HUES6 (cell line): ENCODE data around the gene PLA2G2F.

Source experiments
- H3K27ac ChIP-seq: 2 replicates; pipeline ENCODE4 v1.7.0; 2013; ENCODE audit warnings: low read depth, mild to moderate bottlenecking, low read length, inconsistent platforms
- H3K27me3 ChIP-seq: 2 replicates; pipeline ENCODE4 v1.6.1; 2013; ENCODE audit warnings: low read length; ENCODE audit not compliant: control insufficient read depth, insufficient read depth
- H3K36me3 ChIP-seq: 2 replicates; pipeline ENCODE4 v1.6.1; 2013; ENCODE audit warnings: low read length; ENCODE audit not compliant: control insufficient read depth, insufficient read depth
- H3K4me1 ChIP-seq: 2 replicates; pipeline ENCODE4 v1.6.1; 2013; ENCODE audit warnings: low read length; ENCODE audit not compliant: control insufficient read depth, insufficient read depth
- H3K4me3 ChIP-seq: 2 replicates; pipeline ENCODE4 v1.5.1; 2013; ENCODE audit warnings: low read depth, low read length
- H3K9ac ChIP-seq: one replicate; pipeline ENCODE4 v1.6.1; 2013; ENCODE audit warnings: mild to moderate bottlenecking, low read length
- H3K9me3 ChIP-seq: 2 replicates; pipeline ENCODE4 v1.6.1; 2013; ENCODE audit warnings: low read depth, low read length; ENCODE audit not compliant: control insufficient read depth, insufficient read depth

The PLA2G2F gene

GRCh38 chr1:20134995-20135394 lies 4.1 kb upstream of the PLA2G2F start:
- Histone ChIP-seq H3K9ac (no peak overlapping the region), H3K36me3 (no peaks in the 10 kb centered on the region), H3K27me3 (no peaks in the 10 kb centered on the region), H3K4me3 (no peak overlapping the region), H3K4me1 (no peaks in the 10 kb centered on the region), H3K9me3 (peaks cover 8% of the 10 kb centered on the region), H3K27ac (no peak overlapping the region)

- no peak overlapping the region for H3K27ac ChIP-seq
Measured at GRCh38 chr1:20136249-20136648, 2.9 kb upstream of the PLA2G2F start.

GRCh38 chr1:20137055-20137454 lies 2.1 kb upstream of the PLA2G2F start:
- Histone ChIP-seq H3K9ac (no peak overlapping the region), H3K27me3 (no peaks in the 10 kb centered on the region), H3K36me3 (no peaks in the 10 kb centered on the region), H3K9me3 (peaks cover 5% of the 10 kb centered on the region; the same call in 1 of the 2 replicates), H3K27ac (no peak overlapping the region), H3K4me3 (no peak overlapping the region), H3K4me1 (no peaks in the 10 kb centered on the region)

More at GRCh38 chr1:20136249-20136648, 2.9 kb upstream of the PLA2G2F start:
- Histone ChIP-seq H3K9me3 (peaks cover 5% of the 10 kb centered on the region; the same call in 1 of the 2 replicates), H3K27me3 (no peaks in the 10 kb centered on the region), H3K9ac (no peak overlapping the region), H3K4me1 (no peaks in the 10 kb centered on the region), H3K36me3 (no peaks in the 10 kb centered on the region), H3K4me3 (no peak overlapping the region)

- H3K4me3 ChIP-seq: no peak overlapping the region
- no peaks in the 10 kb centered on the region for H3K4me1 ChIP-seq
- H3K36me3 ChIP-seq: no peaks in the 10 kb centered on the region
- peaks cover 5% of the 10 kb centered on the region; the same call in 1 of the 2 replicates for H3K9me3 ChIP-seq
- H3K9ac ChIP-seq: no peak overlapping the region
- no peak overlapping the region for H3K27ac ChIP-seq
- no peaks in the 10 kb centered on the region for H3K27me3 ChIP-seq
Measured at GRCh38 chr1:20137604-20138003, 1.5 kb upstream of the PLA2G2F start.

- Histone ChIP-seq H3K27ac (no peak overlapping the region), H3K4me3 (no peak overlapping the region), H3K9me3 (peaks cover 5% of the 10 kb centered on the region; the same call in 1 of the 2 replicates), H3K36me3 (no peaks in the 10 kb centered on the region), H3K27me3 (no peaks in the 10 kb centered on the region), H3K4me1 (no peaks in the 10 kb centered on the region), H3K9ac (no peak overlapping the region)
Measured at GRCh38 chr1:20138346-20138745, 777 bp upstream of the PLA2G2F start.

GRCh38 chr1:20139776-20140612 lies 871 bp downstream of the PLA2G2F start:
- no peaks in the 10 kb centered on the region for H3K27me3 ChIP-seq
- peaks cover 5% of the 10 kb centered on the region; the same call in 1 of the 2 replicates for H3K9me3 ChIP-seq
- H3K4me3 ChIP-seq: no peak overlapping the region
- no peaks in the 10 kb centered on the region for H3K36me3 ChIP-seq
- no peak overlapping the region for H3K27ac ChIP-seq
- H3K9ac ChIP-seq: no peak overlapping the region
- H3K4me1 ChIP-seq: no peaks in the 10 kb centered on the region

- Histone ChIP-seq H3K9me3 (peaks cover 5% of the 10 kb centered on the region; the same call in 1 of the 2 replicates), H3K4me1 (no peaks in the 10 kb centered on the region), H3K27ac (no peak overlapping the region), H3K4me3 (no peak overlapping the region), H3K27me3 (no peaks in the 10 kb centered on the region), H3K9ac (no peak overlapping the region), H3K36me3 (no peaks in the 10 kb centered on the region)
Measured at GRCh38 chr1:20141001-20141400, 1.9 kb downstream of the PLA2G2F start.

- Histone ChIP-seq H3K9ac (no peak overlapping the region), H3K27me3 (no peaks in the 10 kb centered on the region), H3K9me3 (peaks cover 5% of the 10 kb centered on the region; the same call in 1 of the 2 replicates), H3K27ac (no peak overlapping the region), H3K36me3 (no peaks in the 10 kb centered on the region), H3K4me1 (no peaks in the 10 kb centered on the region), H3K4me3 (no peak overlapping the region)
Measured at GRCh38 chr1:20141466-20141865, 2.3 kb downstream of the PLA2G2F start.

GRCh38 chr1:20142001-20142710 lies 3.0 kb downstream of the PLA2G2F start:
- Histone ChIP-seq H3K9me3 (peaks cover 5% of the 10 kb centered on the region; the same call in 1 of the 2 replicates), H3K4me3 (no peak overlapping the region), H3K9ac (no peak overlapping the region), H3K27me3 (no peaks in the 10 kb centered on the region), H3K4me1 (no peaks in the 10 kb centered on the region; the same call in 1 of the 2 replicates), H3K36me3 (no peaks in the 10 kb centered on the region), H3K27ac (no peak overlapping the region)

- Histone ChIP-seq H3K4me1 (peaks cover 3% of the 10 kb centered on the region), H3K4me3 (no peak overlapping the region), H3K9ac (no peak overlapping the region), H3K36me3 (no peaks in the 10 kb centered on the region), H3K9me3 (peaks cover 4% of the 10 kb centered on the region; the same call in 1 of the 2 replicates), H3K27me3 (no peaks in the 10 kb centered on the region), H3K27ac (no peak overlapping the region)
Measured at GRCh38 chr1:20143318-20143717, 4.2 kb downstream of the PLA2G2F start.
